HepG2 (cell line): ENCODE results near the gene PEMT. TPM values are rescaled to one million over a fixed set of nuclear protein-coding genes. Genes with fewer than 3 reads are reported as not detected.

Experiments used
- CEBPZ ChIP-seq: IDR thresholded peaks from 2 replicates; pipeline ENCODE4 v1.6.1; 2012; ENCODE audit warnings: low read length, improper control_type of control experiment
- ETV6 ChIP-seq: sonication (generic); formaldehyde crosslinking; conservative IDR thresholded peaks from 2 replicates; pipeline ENCODE4 v1.4.0; 2020; ENCODE audit warnings: missing genetic modification reagents
- GFI1 ChIP-seq: sonication (generic); formaldehyde crosslinking; IDR thresholded peaks from 2 replicates; pipeline ENCODE4 v1.5.0; 2020; ENCODE audit warnings: missing genetic modification reagents, mild to moderate bottlenecking, borderline replicate concordance
- HMGXB4 ChIP-seq, 2 experiments: sonication (generic) in 1 of 2; formaldehyde crosslinking in 1 of 2; IDR thresholded peaks; 2 replicates each; pipeline versions ENCODE4 v1.4.0 to v1.6.1; 2018 to 2020; ENCODE audit warnings: missing genetic modification reagents in 2 of 2, borderline replicate concordance in 1 of 2, low read depth in 1 of 2, mild to moderate bottlenecking in 1 of 2, missing biosample characterization in 1 of 2
- IRF1 ChIP-seq: sonication (generic); formaldehyde crosslinking; IDR thresholded peaks from 2 replicates; pipeline ENCODE4 v1.4.0; 2020; ENCODE audit warnings: low read depth, mild to moderate bottlenecking, missing genetic modification reagents
- MXD4 ChIP-seq: IDR thresholded peaks from 2 replicates; pipeline ENCODE4 v1.6.1; 2016; ENCODE audit warnings: mild to moderate bottlenecking, missing biosample characterization, missing genetic modification reagents
- NFRKB ChIP-seq: fragments of 450-650 bp; IDR thresholded peaks from 2 replicates; pipeline ENCODE4 v1.6.1; 2017
- RFX5 ChIP-seq: IDR thresholded peaks from 2 replicates; pipeline ENCODE4 v1.6.1; 2011; ENCODE audit warnings: low read depth, low read length, improper control_type of control experiment
- SMYD3 ChIP-seq: sonication (generic); formaldehyde crosslinking; IDR thresholded peaks from 2 replicates; pipeline ENCODE4 v1.8.1; 2023; ENCODE audit warnings: mild to moderate bottlenecking, missing genetic modification reagents
- SNRNP70 ChIP-seq: fragments of 200-400 bp; formaldehyde crosslinking; IDR thresholded peaks from 2 replicates; pipeline ENCODE4 v1.6.1; 2017; ENCODE audit warnings: mild to moderate bottlenecking, low read depth, low read length, moderate library complexity
- SOX5 ChIP-seq: IDR thresholded peaks from 2 replicates; pipeline ENCODE4 v1.6.1; 2016; ENCODE audit warnings: borderline replicate concordance
- TFE3 ChIP-seq: IDR thresholded peaks from 2 replicates; pipeline ENCODE4 v1.6.1; 2016
- ZBTB37 ChIP-seq: sonication (generic); formaldehyde crosslinking; IDR thresholded peaks from 2 replicates; pipeline ENCODE4 v1.4.0; 2020; ENCODE audit warnings: mild to moderate bottlenecking, missing genetic modification reagents
- ZFAT ChIP-seq: sonication (generic); formaldehyde crosslinking; conservative IDR thresholded peaks from 2 replicates; pipeline ENCODE4 v1.8.1; 2023; ENCODE audit warnings: missing genetic modification reagents, inconsistent platforms
- ZNF230 ChIP-seq: sonication (generic); formaldehyde crosslinking; IDR thresholded peaks from 2 replicates; pipeline ENCODE4 v1.4.0; 2020; ENCODE audit warnings: mild to moderate bottlenecking, missing genetic modification reagents
- ZNF280B ChIP-seq: sonication (generic); formaldehyde crosslinking; IDR thresholded peaks from 2 replicates; pipeline ENCODE4 v1.5.0; 2020; ENCODE audit warnings: missing genetic modification reagents, mild to moderate bottlenecking, borderline replicate concordance
- ZNF382 ChIP-seq: sonication (generic); formaldehyde crosslinking; IDR thresholded peaks from 2 replicates; pipeline ENCODE4 v1.5.0; 2020; ENCODE audit warnings: missing genetic modification reagents, mild to moderate bottlenecking, borderline replicate concordance
- polyA plus RNA-seq, 8 experiments: library from polyadenylated mRNA; depleted of rRNA in 3 of 8; stranded (reverse) in 7 of 8; unstranded in 1 of 8; fragments of >200 nt; fragmentation: Illumina TruSeq in 4 of 8; extraction: Trizol in 4 of 8; gene quantifications; 2 replicates each; pipeline versions ENCODE4 v1.2.1 to v1.2.3, GENCODE V29; 2011 to 2016; ENCODE audit warnings: low read depth in 4 of 8, missing spikeins in 1 of 8, mixed read lengths in 1 of 8; ENCODE audit not compliant: insufficient read depth in 1 of 8
- total RNA-seq, 5 experiments: library from RNA; depleted of rRNA; stranded (reverse); fragments of >200 nt; fragmentation: Illumina TruSeq; extraction: Trizol; gene quantifications; 2 replicates each; pipeline ENCODE4 v1.2.3, GENCODE V29; 2016; ENCODE audit warnings: low read depth in 1 of 5

Gene PEMT
- total and polyA plus RNA-seq, 2 of the 13 experiments (the other 11 are each of a cell fraction or from before 2014, with no cell fraction given): 31.7 to 43.6 TPM

- TF ChIP-seq IRF1 (CRISPR knock-in tag): no peak
- TF ChIP-seq ZNF280B (CRISPR knock-in tag): no peak
- TF ChIP-seq ETV6 (CRISPR knock-in tag): no peak
- peak; percentile 38; the same call in 1 of the 2 replicates for TF ChIP-seq MXD4 (CRISPR knock-in tag)
- TF ChIP-seq RFX5: no peak
- TF ChIP-seq NFRKB: no peak
- TF ChIP-seq SMYD3 (CRISPR knock-in tag): no peak
- no peak for TF ChIP-seq ZNF382 (CRISPR knock-in tag)
- 0 out of 2 replicates have a peak, but pooled peaks have one; percentile 22 for TF ChIP-seq TFE3 (CRISPR knock-in tag)
- no peak for TF ChIP-seq ZNF230
- peak; percentile 80; the same call in 1 of the 2 replicates for TF ChIP-seq ZBTB37 (CRISPR knock-in tag)
- peak in 1 of 2 experiments; percentile 51; a peak in 2 of 4 replicates for TF ChIP-seq HMGXB4 (CRISPR knock-in tag; IDR thresholded peaks at IDR 0.05; ENCODE audit: borderline replicate concordance in 1 of 2, low read depth in 1 of 2)
- TF ChIP-seq SOX5 (CRISPR knock-in tag): peak; percentile 54; the same call in 1 of the 2 replicates
- no peak for TF ChIP-seq CEBPZ
- no peak for TF ChIP-seq SNRNP70
- peak; percentile 46; the same call in 1 of the 2 replicates for TF ChIP-seq GFI1 (CRISPR knock-in tag)
- no peak for TF ChIP-seq ZFAT (CRISPR knock-in tag)
Measured at GRCh38 chr17:17462048-17462824, 129.3 kb downstream of the PEMT start (continued).
